ENCODE data around the gene CTAG2.

DNA sequence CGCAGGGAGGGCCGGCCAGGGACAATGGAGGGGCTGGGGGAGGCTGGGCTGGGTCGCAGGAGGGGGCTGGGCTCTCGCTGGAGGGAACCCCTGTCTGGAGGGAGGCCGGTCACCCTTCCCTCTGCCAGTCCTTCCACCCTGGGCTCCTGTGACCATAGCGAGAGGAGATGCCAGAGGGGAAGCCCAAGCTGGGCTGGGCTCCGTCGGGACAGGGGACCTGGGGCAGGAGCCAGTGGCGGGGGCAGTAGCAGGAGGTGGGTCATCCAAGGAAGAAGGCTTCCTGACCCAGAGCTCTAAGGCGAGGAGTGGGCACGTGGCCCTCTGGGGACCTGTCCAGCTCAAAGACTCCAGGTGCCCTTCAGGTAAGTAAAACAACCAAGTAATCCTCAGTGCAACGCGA is 51.2 kb downstream of the CTAG2 start:
- TF ChIP-seq, protein P1, sequence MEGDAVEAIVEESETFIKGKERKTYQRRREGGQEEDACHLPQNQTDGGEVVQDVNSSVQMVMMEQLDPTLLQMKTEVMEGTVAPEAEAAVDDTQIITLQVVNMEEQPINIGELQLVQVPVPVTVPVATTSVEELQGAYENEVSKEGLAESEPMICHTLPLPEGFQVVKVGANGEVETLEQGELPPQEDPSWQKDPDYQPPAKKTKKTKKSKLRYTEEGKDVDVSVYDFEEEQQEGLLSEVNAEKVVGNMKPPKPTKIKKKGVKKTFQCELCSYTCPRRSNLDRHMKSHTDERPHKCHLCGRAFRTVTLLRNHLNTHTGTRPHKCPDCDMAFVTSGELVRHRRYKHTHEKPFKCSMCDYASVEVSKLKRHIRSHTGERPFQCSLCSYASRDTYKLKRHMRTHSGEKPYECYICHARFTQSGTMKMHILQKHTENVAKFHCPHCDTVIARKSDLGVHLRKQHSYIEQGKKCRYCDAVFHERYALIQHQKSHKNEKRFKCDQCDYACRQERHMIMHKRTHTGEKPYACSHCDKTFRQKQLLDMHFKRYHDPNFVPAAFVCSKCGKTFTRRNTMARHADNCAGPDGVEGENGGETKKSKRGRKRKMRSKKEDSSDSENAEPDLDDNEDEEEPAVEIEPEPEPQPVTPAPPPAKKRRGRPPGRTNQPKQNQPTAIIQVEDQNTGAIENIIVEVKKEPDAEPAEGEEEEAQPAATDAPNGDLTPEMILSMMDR (optimal IDR thresholded peaks at IDR 0.05 in 1 of 3, IDR thresholded peaks at IDR 0.05 in 1 of 3, conservative IDR thresholded peaks at IDR 0.05 in 1 of 3; ENCODE audit: extremely low read depth in 1 of 3, insufficient read depth in 2 of 3, low read length in 3 of 3) = no peak
- no peak for TF ChIP-seq EZH2 (IDR thresholded peaks at IDR 0.05; ENCODE audit: low read length)

Data from keratinocyte (primary cell).